GM12872 (cell line): ENCODE measurements around the gene SPDYC.

ENCODE experiments used
- TF ChIP-seq, protein P1 (sequence below): IDR thresholded peaks from 3 replicates; pipeline ENCODE4 v1.5.1; 2011; ENCODE audit warnings: low read depth, mild to moderate bottlenecking, low read length, moderate library complexity; ENCODE audit not compliant: insufficient read depth

The SPDYC gene

DNA sequence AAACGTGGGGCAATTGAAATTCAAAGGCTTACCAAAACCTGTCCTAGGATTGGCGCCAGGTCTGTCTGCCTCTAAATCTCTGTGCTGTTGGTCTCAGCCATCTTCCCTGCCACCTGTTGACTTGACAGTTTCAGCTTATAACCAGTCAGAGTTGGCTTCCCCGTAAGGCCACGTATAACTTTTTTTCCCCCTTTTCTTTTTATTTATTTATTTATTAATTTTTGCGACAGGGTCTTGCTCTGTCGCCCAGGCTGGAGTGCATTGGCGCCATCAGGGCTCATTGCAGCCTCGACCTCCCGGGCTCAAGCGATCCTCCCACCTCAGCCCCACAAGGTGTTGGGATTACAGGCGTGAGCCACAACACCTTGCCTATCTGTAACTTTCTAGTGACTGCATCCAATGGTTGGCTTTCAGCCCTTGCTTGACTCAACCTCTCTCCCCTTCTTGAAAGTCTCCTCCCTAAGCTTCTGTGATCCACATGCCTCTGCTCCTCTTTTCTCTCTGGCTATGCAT, 34.3 kb upstream of the SPDYC start:
- TF ChIP-seq, protein P1, sequence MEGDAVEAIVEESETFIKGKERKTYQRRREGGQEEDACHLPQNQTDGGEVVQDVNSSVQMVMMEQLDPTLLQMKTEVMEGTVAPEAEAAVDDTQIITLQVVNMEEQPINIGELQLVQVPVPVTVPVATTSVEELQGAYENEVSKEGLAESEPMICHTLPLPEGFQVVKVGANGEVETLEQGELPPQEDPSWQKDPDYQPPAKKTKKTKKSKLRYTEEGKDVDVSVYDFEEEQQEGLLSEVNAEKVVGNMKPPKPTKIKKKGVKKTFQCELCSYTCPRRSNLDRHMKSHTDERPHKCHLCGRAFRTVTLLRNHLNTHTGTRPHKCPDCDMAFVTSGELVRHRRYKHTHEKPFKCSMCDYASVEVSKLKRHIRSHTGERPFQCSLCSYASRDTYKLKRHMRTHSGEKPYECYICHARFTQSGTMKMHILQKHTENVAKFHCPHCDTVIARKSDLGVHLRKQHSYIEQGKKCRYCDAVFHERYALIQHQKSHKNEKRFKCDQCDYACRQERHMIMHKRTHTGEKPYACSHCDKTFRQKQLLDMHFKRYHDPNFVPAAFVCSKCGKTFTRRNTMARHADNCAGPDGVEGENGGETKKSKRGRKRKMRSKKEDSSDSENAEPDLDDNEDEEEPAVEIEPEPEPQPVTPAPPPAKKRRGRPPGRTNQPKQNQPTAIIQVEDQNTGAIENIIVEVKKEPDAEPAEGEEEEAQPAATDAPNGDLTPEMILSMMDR: no peak

DNA sequence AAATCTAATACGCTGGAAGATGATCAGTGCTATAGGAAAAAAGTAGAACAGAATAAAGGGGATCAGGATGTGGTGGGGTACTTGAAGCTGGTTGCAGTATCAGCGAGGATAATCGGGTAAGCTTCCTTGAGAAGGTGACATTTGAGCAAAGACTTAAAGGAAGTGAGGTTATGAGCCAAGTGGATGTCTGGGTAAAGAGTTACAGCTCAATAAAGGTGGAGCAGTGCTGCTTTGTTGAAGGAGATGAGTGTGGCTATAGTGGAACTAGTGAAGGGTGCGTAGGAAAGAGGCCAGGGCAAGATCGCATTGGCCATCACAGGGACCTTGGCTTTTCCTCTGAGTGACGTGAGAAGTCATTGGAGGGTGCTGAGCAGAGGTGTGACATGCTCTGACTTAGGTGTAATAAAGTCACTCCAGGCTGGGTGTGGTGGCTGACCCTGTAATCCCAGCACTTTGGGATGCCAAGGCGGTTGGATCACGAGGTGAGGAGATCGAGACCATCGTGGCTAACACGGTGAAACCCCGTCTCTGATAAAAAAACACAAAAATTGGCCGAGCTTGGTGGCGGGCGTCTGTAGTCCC, 33.4 kb upstream of the SPDYC start:
- TF ChIP-seq, protein P1: no peak

DNA sequence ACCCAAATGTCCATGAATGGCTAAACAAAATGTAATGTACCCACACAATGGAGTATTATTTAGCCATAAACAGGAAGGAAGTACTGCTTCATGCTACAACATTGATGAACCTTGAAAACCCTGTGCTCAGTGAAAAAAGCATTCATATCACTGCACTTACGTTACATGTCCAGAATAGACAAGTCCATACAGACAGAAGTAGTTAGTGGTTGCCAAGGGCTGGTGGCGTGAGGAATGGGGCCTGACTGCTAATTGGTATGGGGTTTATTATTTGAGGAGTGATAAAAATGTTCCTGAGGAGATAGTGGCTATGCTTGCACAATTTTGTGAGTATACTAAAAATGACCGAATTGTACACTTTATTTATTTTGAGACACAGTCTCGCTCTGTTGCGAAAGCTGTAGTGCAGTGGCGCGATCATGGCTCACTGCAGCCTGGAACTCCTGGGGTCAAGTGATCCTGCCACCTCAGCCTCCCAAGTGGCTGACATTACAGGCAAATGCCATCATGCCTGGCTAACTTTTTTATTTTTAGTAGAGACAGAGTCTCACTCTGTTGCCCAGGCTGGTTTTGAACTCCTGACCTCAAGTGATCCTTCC, 28.0 kb upstream of the SPDYC start:
- TF ChIP-seq, protein P1: no peak

DNA sequence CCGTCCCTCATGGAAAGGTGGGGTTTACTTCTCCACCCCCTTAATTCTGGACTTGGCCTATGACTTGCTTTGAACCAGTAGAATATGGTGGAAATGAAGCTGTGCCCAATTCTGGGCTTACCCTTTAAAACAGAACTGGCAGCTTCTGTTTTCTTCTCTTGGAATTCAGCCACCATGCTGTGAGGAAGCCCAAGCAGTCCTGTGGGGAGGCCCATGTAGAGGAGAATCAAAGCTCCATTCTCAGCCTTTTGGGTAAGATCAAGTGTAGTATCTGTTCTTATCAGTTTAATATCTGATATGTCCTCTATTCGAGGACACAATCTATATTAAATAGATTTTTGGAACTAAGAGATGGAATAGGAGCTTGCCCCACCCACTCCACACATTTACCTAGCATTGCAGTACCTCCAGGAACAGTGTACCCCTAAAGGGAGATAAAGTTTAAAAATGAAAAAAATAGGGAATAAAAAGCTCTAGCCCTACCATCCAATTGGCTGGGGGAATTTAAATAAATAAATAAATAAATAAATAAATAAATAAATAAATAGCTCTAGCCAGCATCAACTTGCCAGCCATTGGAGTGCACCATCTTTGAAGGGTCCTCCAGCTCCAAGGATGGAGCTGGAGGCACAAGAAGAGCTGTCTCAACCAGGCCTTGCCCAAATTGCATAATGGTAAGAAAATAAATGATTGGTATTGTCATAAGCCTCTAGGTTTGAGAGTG, 22.5 kb upstream of the SPDYC start:
- TF ChIP-seq, protein P1: no peak

DNA sequence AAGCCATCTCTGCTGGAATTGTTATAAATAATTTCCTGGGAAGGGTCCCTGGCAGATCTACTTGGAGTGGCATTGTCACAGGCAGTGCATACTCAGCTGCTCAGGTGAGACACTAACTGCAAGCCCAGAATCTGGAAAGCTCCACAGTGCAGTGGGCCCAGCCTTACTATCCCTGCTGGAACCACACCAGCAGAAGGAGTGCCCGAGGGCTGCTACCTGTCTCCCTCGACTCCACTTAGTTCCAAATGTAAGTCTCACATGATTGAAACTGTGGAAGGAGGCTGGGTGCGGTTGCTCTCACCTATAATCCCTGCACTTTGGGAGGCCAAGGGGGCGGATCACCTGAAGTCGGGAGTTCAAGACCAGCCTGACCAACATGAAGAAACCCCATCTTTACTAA, 21.4 kb upstream of the SPDYC start:
- TF ChIP-seq, protein P1: no peak

DNA sequence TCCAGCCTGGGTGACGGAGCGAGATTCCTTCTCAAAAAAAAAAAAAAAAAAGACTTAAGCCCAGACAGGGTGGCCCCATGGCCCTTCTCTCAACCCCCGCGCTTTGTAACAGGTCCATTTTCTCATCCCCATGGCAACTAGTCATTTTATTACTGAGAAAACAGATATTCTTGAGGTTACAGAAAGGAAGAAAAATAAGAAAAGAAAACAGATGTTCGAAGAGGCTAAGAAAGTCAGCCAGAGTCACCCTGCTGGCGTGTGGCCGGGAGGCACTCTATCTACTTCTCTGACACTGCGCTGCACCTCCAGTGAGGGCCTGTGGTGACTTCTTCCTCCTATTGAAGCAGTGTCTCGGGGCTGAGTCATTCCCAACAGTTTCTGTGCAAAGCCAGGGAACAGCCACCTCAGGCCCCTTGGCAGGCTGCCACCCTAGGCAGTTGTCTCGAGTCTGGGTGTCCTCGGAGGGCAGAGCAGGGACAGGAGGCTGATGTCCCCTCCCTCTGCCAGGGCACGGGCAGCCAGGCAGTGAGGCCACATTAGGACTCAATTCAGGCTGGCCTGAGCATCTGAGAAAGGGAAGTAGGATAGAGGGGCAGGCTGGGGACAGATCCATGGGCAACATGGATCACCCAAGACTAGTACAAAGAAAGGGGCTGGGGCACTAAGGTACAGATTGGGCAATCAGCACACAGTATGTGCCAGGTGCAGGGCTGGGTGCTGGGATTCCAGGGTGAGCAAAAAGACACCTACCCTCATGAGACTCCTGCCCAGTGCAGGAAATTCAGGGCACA, 19.3 kb upstream of the SPDYC start:
- TF ChIP-seq, protein P1: no peak
